Liver (tissue), 9 donors: Measurements from ENCODE around the gene HOXB4. TPM values are rescaled to one million over a fixed set of nuclear protein-coding genes. Genes with fewer than 3 reads are reported as not detected.

Experiments
- DNase-seq: peaks from one replicate; pipeline ENCODE4 v3.0.0-alpha.2; 2017; ENCODE audit warnings: low spot score
- H3K27ac ChIP-seq, 2 donors: one replicate each; pipeline ENCODE4 v1.7.0; 2013; ENCODE audit warnings: inconsistent platforms in 2 of 2, low read length in 2 of 2, control low read depth in 1 of 2, low read depth in 1 of 2, mild to moderate bottlenecking in 1 of 2
- H3K27me3 ChIP-seq, 4 donors: one replicate each; pipeline versions ENCODE4 v1.6.1 to v1.7.0; 2013; ENCODE audit warnings: low read length in 3 of 4, inconsistent platforms in 1 of 4, mild to moderate bottlenecking in 1 of 4, moderate library complexity in 1 of 4; ENCODE audit not compliant: control insufficient read depth in 4 of 4, insufficient read depth in 4 of 4
- H3K36me3 ChIP-seq, 4 donors: one replicate each; pipeline versions ENCODE4 v1.6.1 to v1.7.0; 2013; ENCODE audit warnings: low read length in 3 of 4, mild to moderate bottlenecking in 3 of 4, low read depth in 1 of 4, moderate library complexity in 1 of 4; ENCODE audit not compliant: control insufficient read depth in 4 of 4, insufficient read depth in 3 of 4
- H3K4me1 ChIP-seq, 4 donors: one replicate each; pipeline versions ENCODE4 v1.6.1 to v1.7.0; 2013; ENCODE audit warnings: low read length in 3 of 4, mild to moderate bottlenecking in 3 of 4, moderate library complexity in 1 of 4; ENCODE audit not compliant: control insufficient read depth in 4 of 4, insufficient read depth in 4 of 4
- H3K4me3 ChIP-seq, 3 donors: one replicate each; pipeline versions ENCODE4 v1.6.1 to v1.7.0; 2013; ENCODE audit warnings: low read length in 3 of 3, control low read depth in 1 of 3, low read depth in 1 of 3, mild to moderate bottlenecking in 1 of 3
- H3K9ac ChIP-seq, 2 donors: one replicate each; pipeline ENCODE4 v1.7.0; 2013; ENCODE audit warnings: low read length in 2 of 2, mild to moderate bottlenecking in 2 of 2, moderate library complexity in 2 of 2, control low read depth in 1 of 2, low read depth in 1 of 2
- H3K9me3 ChIP-seq, 4 donors: one replicate each; pipeline versions ENCODE4 v1.6.1 to v1.7.0; 2013; ENCODE audit warnings: low read length in 3 of 4; ENCODE audit not compliant: control insufficient read depth in 4 of 4
- EGR1 ChIP-seq, 2 donors: IDR thresholded peaks; 2 replicates each; pipeline ENCODE4 v1.6.1; 2016 to 2018; ENCODE audit warnings: antibody characterized with exemption in 2 of 2, low read depth in 2 of 2
- FOXA2 ChIP-seq: IDR thresholded peaks from 2 replicates; pipeline ENCODE4 v1.6.1; 2016; ENCODE audit warnings: antibody characterized with exemption
- HNF4A ChIP-seq, 2 donors: conservative IDR thresholded peaks; 2 replicates each; pipeline ENCODE4 v1.6.1; 2016; ENCODE audit warnings: antibody characterized with exemption in 2 of 2, mild to moderate bottlenecking in 2 of 2
- JUND ChIP-seq, 2 donors: IDR thresholded peaks; 2 replicates each; pipeline ENCODE4 v1.6.1; 2016; ENCODE audit warnings: antibody characterized with exemption in 2 of 2
- MAX ChIP-seq: IDR thresholded peaks from 2 replicates; pipeline ENCODE4 v1.6.1; 2016; ENCODE audit warnings: antibody characterized with exemption
- RAD21 ChIP-seq, 2 donors: IDR thresholded peaks; 2 replicates each; pipeline ENCODE4 v1.6.1; 2016; ENCODE audit warnings: antibody characterized with exemption in 2 of 2, mild to moderate bottlenecking in 2 of 2
- RXRA ChIP-seq, 2 donors: IDR thresholded peaks; 2 replicates each; pipeline ENCODE4 v1.6.1; 2017 to 2018; ENCODE audit warnings: antibody characterized with exemption in 2 of 2, mild to moderate bottlenecking in 1 of 2
- TAF1 ChIP-seq: conservative IDR thresholded peaks from 2 replicates; pipeline ENCODE4 v1.6.1; 2016; ENCODE audit warnings: antibody characterized with exemption, mild to moderate bottlenecking
- WGBS: extraction: QIAGEN DNeasy Blood & Tissue Kit; methylation state at CpG from one replicate; pipeline ENCODE4 v1.1.7; 2013; 5-methylcytosine and 5-hydroxymethylcytosine counted together
- polyA plus RNA-seq, 2 donors: library from polyadenylated mRNA; stranded (reverse) in 1 of 2; unstranded in 1 of 2; fragments of 200-250 nt in 1 of 2; fragments of >200 nt in 1 of 2; fragmentation: Nextera tagmentation in 1 of 2; extraction: Ambion mirVana in 1 of 2; gene quantifications; one replicate each; pipeline versions ENCODE4 v1.2.1 to v1.2.3, GENCODE V29; 2013 to 2015
- total RNA-seq, 2 donors: library from RNA; depleted of rRNA; stranded (reverse); fragments of >200 nt; gene quantifications; one replicate each; pipeline ENCODE4 v1.2.3, GENCODE V29; 2014
- TF ChIP-seq, protein P1 (sequence below): fragments of 150-350 bp; IDR thresholded peaks from 2 replicates; pipeline ENCODE4 v1.5.1; 2017; ENCODE audit warnings: improper control_type of control experiment, low read depth, low read length; ENCODE audit not compliant: missing input control
- TF ChIP-seq, protein P2 (sequence below): IDR thresholded peaks from 2 replicates; pipeline ENCODE4 v1.6.1; 2016; ENCODE audit warnings: antibody characterized with exemption
- TF ChIP-seq, protein P3 (sequence below): IDR thresholded peaks from 2 replicates; pipeline ENCODE4 v1.6.1; 2016; ENCODE audit warnings: antibody characterized with exemption
- donor health status: healthy.
- donor health status: healthy.
- donor health status: healthy.
- donor health status: healthy.
- donor health status: healthy.

Gene HOXB4
- total and polyA plus RNA-seq, 4 donors: 0.19 to 0.75 (median 0.50) TPM

GRCh38 chr17:48543854-48544348 is 34.2 kb downstream of the HOXB4 start:
- Histone ChIP-seq H3K4me1 (peaks cover 0 to 12% (median 3%) of the 10 kb centered on the region in 4 donors), H3K27me3 (peaks cover 2 to 18% (median 3%) of the 10 kb centered on the region in 4 donors), H3K36me3 (no peaks in the 10 kb centered on the region), H3K27ac (peak overlapping the region; percentile 61 to 77), H3K4me3 (peak overlapping the region; percentile 19 to 57 (median 44)), H3K9ac (no peak overlapping the region), H3K9me3 (no peaks in the 10 kb centered on the region)
- DNase-seq: no peak
- no peak for TF ChIP-seq RAD21 (IDR thresholded peaks at IDR 0.05)
- no peak for TF ChIP-seq EGR1 (IDR thresholded peaks at IDR 0.05; ENCODE audit: low read depth in 2 of 2)
- TF ChIP-seq, protein P1, sequence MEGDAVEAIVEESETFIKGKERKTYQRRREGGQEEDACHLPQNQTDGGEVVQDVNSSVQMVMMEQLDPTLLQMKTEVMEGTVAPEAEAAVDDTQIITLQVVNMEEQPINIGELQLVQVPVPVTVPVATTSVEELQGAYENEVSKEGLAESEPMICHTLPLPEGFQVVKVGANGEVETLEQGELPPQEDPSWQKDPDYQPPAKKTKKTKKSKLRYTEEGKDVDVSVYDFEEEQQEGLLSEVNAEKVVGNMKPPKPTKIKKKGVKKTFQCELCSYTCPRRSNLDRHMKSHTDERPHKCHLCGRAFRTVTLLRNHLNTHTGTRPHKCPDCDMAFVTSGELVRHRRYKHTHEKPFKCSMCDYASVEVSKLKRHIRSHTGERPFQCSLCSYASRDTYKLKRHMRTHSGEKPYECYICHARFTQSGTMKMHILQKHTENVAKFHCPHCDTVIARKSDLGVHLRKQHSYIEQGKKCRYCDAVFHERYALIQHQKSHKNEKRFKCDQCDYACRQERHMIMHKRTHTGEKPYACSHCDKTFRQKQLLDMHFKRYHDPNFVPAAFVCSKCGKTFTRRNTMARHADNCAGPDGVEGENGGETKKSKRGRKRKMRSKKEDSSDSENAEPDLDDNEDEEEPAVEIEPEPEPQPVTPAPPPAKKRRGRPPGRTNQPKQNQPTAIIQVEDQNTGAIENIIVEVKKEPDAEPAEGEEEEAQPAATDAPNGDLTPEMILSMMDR: no peak
- TF ChIP-seq HNF4A (conservative IDR thresholded peaks at IDR 0.05): no peak
- no peak for TF ChIP-seq MAX
- TF ChIP-seq TAF1: no peak
- TF ChIP-seq FOXA2: no peak
- TF ChIP-seq JUND (IDR thresholded peaks at IDR 0.05): no peak
- TF ChIP-seq, protein P2, sequence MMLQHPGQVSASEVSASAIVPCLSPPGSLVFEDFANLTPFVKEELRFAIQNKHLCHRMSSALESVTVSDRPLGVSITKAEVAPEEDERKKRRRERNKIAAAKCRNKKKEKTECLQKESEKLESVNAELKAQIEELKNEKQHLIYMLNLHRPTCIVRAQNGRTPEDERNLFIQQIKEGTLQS: no peak
- TF ChIP-seq RXRA (IDR thresholded peaks at IDR 0.05): no peak
- 9% methylated on average over 20 of the region's 20 CpGs for WGBS

DNA sequence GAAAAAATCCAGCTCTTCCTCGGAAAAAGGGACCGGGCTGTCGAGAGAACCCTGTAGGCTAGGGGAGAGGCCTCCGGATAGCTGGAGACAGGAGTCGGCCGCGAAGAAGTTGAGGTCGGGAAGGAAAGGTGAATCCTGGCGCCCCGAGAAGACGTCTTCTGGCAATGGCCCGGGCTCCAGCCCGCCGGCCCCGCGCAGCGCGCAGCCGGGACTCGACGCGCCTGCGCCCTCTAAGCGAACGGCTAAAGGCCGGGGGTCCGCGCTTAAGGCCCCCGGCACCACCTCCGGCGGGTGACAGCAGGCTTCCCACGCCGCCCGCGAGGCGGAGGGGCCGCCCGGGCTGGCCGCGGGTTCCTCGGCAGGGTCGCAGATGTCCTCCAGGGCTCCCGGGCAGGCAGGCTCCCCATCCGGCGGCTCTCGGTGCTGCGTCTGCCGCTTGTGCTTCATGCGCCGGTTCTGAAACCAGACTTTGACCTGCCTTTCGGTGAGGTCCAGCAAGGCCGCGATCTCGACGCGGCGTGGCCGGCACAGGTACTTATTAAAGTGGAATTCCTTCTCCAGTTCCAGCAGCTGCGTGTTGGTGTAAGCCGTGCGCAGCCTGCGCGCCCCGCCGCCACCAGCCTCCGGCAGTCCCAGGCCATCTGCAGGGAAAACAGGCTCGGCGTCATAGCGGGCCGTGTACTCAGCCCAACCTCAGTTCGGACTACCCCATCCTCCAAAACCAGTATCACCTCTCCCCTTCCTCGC is 34.9 kb downstream of the HOXB4 start:
- Histone ChIP-seq H3K9me3 (no peaks in the 10 kb centered on the region), H3K27ac (peak overlapping the region; percentile 61 to 77), H3K4me1 (peaks cover 0 to 12% (median 3%) of the 10 kb centered on the region in 4 donors), H3K9ac (peak overlapping the region in 1 of 2 donors; percentile 58), H3K4me3 (peak overlapping the region; percentile 27 to 57 (median 38)), H3K27me3 (peaks cover 2 to 18% (median 3%) of the 10 kb centered on the region in 4 donors), H3K36me3 (no peaks in the 10 kb centered on the region)
- TF ChIP-seq, protein P3, sequence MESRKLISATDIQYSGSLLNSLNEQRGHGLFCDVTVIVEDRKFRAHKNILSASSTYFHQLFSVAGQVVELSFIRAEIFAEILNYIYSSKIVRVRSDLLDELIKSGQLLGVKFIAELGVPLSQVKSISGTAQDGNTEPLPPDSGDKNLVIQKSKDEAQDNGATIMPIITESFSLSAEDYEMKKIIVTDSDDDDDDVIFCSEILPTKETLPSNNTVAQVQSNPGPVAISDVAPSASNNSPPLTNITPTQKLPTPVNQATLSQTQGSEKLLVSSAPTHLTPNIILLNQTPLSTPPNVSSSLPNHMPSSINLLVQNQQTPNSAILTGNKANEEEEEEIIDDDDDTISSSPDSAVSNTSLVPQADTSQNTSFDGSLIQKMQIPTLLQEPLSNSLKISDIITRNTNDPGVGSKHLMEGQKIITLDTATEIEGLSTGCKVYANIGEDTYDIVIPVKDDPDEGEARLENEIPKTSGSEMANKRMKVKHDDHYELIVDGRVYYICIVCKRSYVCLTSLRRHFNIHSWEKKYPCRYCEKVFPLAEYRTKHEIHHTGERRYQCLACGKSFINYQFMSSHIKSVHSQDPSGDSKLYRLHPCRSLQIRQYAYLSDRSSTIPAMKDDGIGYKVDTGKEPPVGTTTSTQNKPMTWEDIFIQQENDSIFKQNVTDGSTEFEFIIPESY: no peak
- TF ChIP-seq, protein P1: peak; percentile 3
- peak in 1 of 2 donors; percentile 30 for TF ChIP-seq HNF4A (conservative IDR thresholded peaks at IDR 0.05)
- WGBS: 3% methylated on average over 72 of the region's 72 CpGs
- DNase-seq: peak; percentile 73
